ENCODE data around the gene DNAH1.

DNAH1 gene

GRCh38 chr3:52347716-52348635, 31.9 kb downstream of the DNAH1 start:
- TF ChIP-seq POLR2A (IDR thresholded peaks at IDR 0.05; ENCODE audit: low read length), result no peak
- no peak for TF ChIP-seq GATA1 (IDR thresholded peaks at IDR 0.05; ENCODE audit: low read depth, low read length)
- no peak for DNase-seq

GRCh38 chr3:52349131-52349530, 33.0 kb downstream of the DNAH1 start:
- TF ChIP-seq GATA1 (IDR thresholded peaks at IDR 0.05; ENCODE audit: low read depth, low read length), result no peak
- TF ChIP-seq POLR2A (IDR thresholded peaks at IDR 0.05; ENCODE audit: low read length), result no peak
- no peak for DNase-seq

GRCh38 chr3:52349611-52350395, 33.7 kb downstream of the DNAH1 start:
- TF ChIP-seq POLR2A (IDR thresholded peaks at IDR 0.05; ENCODE audit: low read length) (no peak), GATA1 (IDR thresholded peaks at IDR 0.05; ENCODE audit: low read depth, low read length) (no peak)
- no peak for DNase-seq

- TF ChIP-seq GATA1 (IDR thresholded peaks at IDR 0.05; ENCODE audit: low read depth, low read length) (no peak), POLR2A (IDR thresholded peaks at IDR 0.05; ENCODE audit: low read length) (no peak)
- no peak for DNase-seq
Observed at GRCh38 chr3:52350416-52350815, 34.3 kb downstream of the DNAH1 start.

- TF ChIP-seq POLR2A (IDR thresholded peaks at IDR 0.05; ENCODE audit: low read length) (no peak), GATA1 (IDR thresholded peaks at IDR 0.05; ENCODE audit: low read depth, low read length) (no peak)
- DNase-seq, result no peak
Observed at GRCh38 chr3:52350981-52351761, 35.1 kb downstream of the DNAH1 start.

- no peak for DNase-seq
Observed at GRCh38 chr3:52351762-52352368, 35.7 kb downstream of the DNAH1 start.

GRCh38 chr3:52352566-52352965, 36.4 kb downstream of the DNAH1 start:
- TF ChIP-seq POLR2A (IDR thresholded peaks at IDR 0.05; ENCODE audit: low read length), result no peak
- no peak for TF ChIP-seq GATA1 (IDR thresholded peaks at IDR 0.05; ENCODE audit: low read depth, low read length)
- no peak for DNase-seq

More at GRCh38 chr3:52351762-52352368, 35.7 kb downstream of the DNAH1 start:
- TF ChIP-seq POLR2A (IDR thresholded peaks at IDR 0.05; ENCODE audit: low read length), result no peak
- no peak for TF ChIP-seq GATA1 (IDR thresholded peaks at IDR 0.05; ENCODE audit: low read depth, low read length)

GRCh38 chr3:52353291-52353855, 37.3 kb downstream of the DNAH1 start:
- DNase-seq, result no peak
- TF ChIP-seq POLR2A (IDR thresholded peaks at IDR 0.05; ENCODE audit: low read length) (no peak), GATA1 (IDR thresholded peaks at IDR 0.05; ENCODE audit: low read depth, low read length) (no peak)

- no peak for DNase-seq
- no peak for TF ChIP-seq POLR2A (IDR thresholded peaks at IDR 0.05; ENCODE audit: low read length)
- TF ChIP-seq GATA1 (IDR thresholded peaks at IDR 0.05; ENCODE audit: low read depth, low read length), result no peak
Observed at GRCh38 chr3:52354676-52355075, 38.6 kb downstream of the DNAH1 start.

- no peak for DNase-seq
- TF ChIP-seq GATA1 (IDR thresholded peaks at IDR 0.05; ENCODE audit: low read depth, low read length), result no peak
- no peak for TF ChIP-seq POLR2A (IDR thresholded peaks at IDR 0.05; ENCODE audit: low read length)
Observed at GRCh38 chr3:52355526-52355925, 39.4 kb downstream of the DNAH1 start.

- TF ChIP-seq GATA1 (IDR thresholded peaks at IDR 0.05; ENCODE audit: low read depth, low read length), result no peak
- TF ChIP-seq POLR2A (IDR thresholded peaks at IDR 0.05; ENCODE audit: low read length), result no peak
- DNase-seq, result no peak
Observed at GRCh38 chr3:52356126-52356525, 40.0 kb downstream of the DNAH1 start.

- no peak for DNase-seq
- no peak for TF ChIP-seq POLR2A (IDR thresholded peaks at IDR 0.05; ENCODE audit: low read length)
- no peak for TF ChIP-seq GATA1 (IDR thresholded peaks at IDR 0.05; ENCODE audit: low read depth, low read length)
Observed at GRCh38 chr3:52357151-52358080, 41.3 kb downstream of the DNAH1 start.
